B cell (primary cell): ENCODE data around the gene GPR137B. TPM values are rescaled to one million over a fixed set of nuclear protein-coding genes. Genes with fewer than 3 reads are reported as not detected.

Experiments
- ATAC-seq: fragments of 200-7000 bp; cut with Tn5 transposase; one replicate; pipeline ENCODE4 v1.10.0; 2021; ENCODE audit warnings: low read depth, mild to moderate bottlenecking, moderate number of reproducible peaks, moderate library complexity
- CTCF ChIA-PET: fragments of 350-600 bp; sonication (Branson Sonifier 250); formaldehyde crosslinking; loops from one replicate; lab custom pipeline; 2021; ENCODE audit warnings: antibody characterized with exemption, inconsistent platforms; lab: Charles Lee
- POLR2A ChIA-PET: fragments of 350-600 bp; sonication (Branson Sonifier 250); formaldehyde crosslinking; loops from one replicate; lab custom pipeline; 2021; ENCODE audit warnings: antibody characterized with exemption; lab: Charles Lee
- DNase-seq: peaks from one replicate; pipeline ENCODE4 v3.0.0; 2013
- H2AFZ ChIP-seq: 2 replicates; pipeline ENCODE4 v1.6.1; 2012; ENCODE audit warnings: mild to moderate bottlenecking, low read depth, low read length; ENCODE audit not compliant: insufficient read depth, poor library complexity, severe bottlenecking
- H3K27ac ChIP-seq, 2 donors: 1 replicate in 1 of 2; 2 replicates in 1 of 2; pipeline ENCODE4 v1.5.1; 2012 to 2013; ENCODE audit warnings: low read length in 2 of 2, mild to moderate bottlenecking in 2 of 2, moderate library complexity in 1 of 2
- H3K27me3 ChIP-seq, 4 experiments: fragments of 200-600 bp in 1 of 4; sonication (generic) in 1 of 4; replicated peaks in 1 of 4; 1 replicate in 2 of 4; 2 replicates in 2 of 4; pipeline versions ENCODE4 v1.6.1 to v1.7.0; 2013 to 2016; ENCODE audit warnings: low read length in 3 of 4, mild to moderate bottlenecking in 2 of 4, mixed read lengths in 1 of 4, moderate library complexity in 1 of 4; ENCODE audit not compliant: insufficient read depth in 4 of 4, control insufficient read depth in 3 of 4; ENCODE audit errors: control extremely low read depth in 1 of 4
- H3K36me3 ChIP-seq, 2 experiments: replicated peaks in 1 of 2; 1 replicate in 1 of 2; 2 replicates in 1 of 2; pipeline versions ENCODE4 v1.6.1 to v1.7.1; 2013; ENCODE audit warnings: low read length in 1 of 2; ENCODE audit not compliant: insufficient read depth in 2 of 2, control insufficient read depth in 1 of 2; ENCODE audit errors: control extremely low read depth in 1 of 2, extremely low read depth in 1 of 2
- H3K4me1 ChIP-seq, 2 donors: fragments of 200-600 bp in 1 of 2; sonication (generic) in 1 of 2; 1 replicate in 1 of 2; 2 replicates in 1 of 2; pipeline versions ENCODE4 v1.5.1 to v1.6.1; 2013 to 2017; ENCODE audit warnings: low read length in 2 of 2; ENCODE audit not compliant: control insufficient read depth in 2 of 2, insufficient read depth in 2 of 2
- H3K4me2 ChIP-seq: replicated peaks from 2 replicates; pipeline ENCODE3; 2012; ENCODE audit warnings: mild to moderate bottlenecking, low read depth, low read length; ENCODE audit not compliant: poor library complexity, severe bottlenecking
- H3K4me3 ChIP-seq, 5 experiments: fragments of 200-600 bp in 1 of 5; sonication (generic) in 1 of 5; 1 replicate in 3 of 5; 2 replicates in 2 of 5; pipeline versions ENCODE4 v1.5.1 to v1.7.0; 2011 to 2016; ENCODE audit warnings: low read length in 4 of 5, mild to moderate bottlenecking in 4 of 5, low read depth in 2 of 5, control low read depth in 1 of 5, moderate library complexity in 1 of 5; ENCODE audit not compliant: insufficient read depth in 1 of 5; ENCODE audit errors: control extremely low read depth in 1 of 5, extremely low read depth in 1 of 5
- H3K79me2 ChIP-seq: fragments of 200-600 bp; sonication (generic); one replicate; pipeline ENCODE4 v1.6.0; 2016; ENCODE audit warnings: low read length; ENCODE audit not compliant: control insufficient read depth, insufficient read depth
- H3K9ac ChIP-seq: fragments of 200-600 bp; sonication (generic); 2 replicates; pipeline ENCODE4 v1.6.1; 2017; ENCODE audit warnings: mild to moderate bottlenecking, low read length, moderate library complexity
- H3K9me3 ChIP-seq, 3 donors: one replicate each; pipeline versions ENCODE4 v1.6.1 to v1.7.1; 2013; ENCODE audit warnings: low read length in 2 of 3; ENCODE audit not compliant: control insufficient read depth in 2 of 3, insufficient read depth in 1 of 3; ENCODE audit errors: control extremely low read depth in 1 of 3
- H4K20me1 ChIP-seq: 2 replicates; pipeline ENCODE4 v1.6.0; 2012; ENCODE audit warnings: mild to moderate bottlenecking, low read length; ENCODE audit not compliant: insufficient read depth, control insufficient read depth, poor library complexity, severe bottlenecking
- H3K27ac Mint-ChIP-seq: one replicate; pipeline ENCODE4 v1.8.0; 2021; ENCODE audit warnings: mixed read lengths
- H3K27me3 Mint-ChIP-seq: one replicate; pipeline ENCODE4 v1.8.0; 2021; ENCODE audit warnings: mixed read lengths
- H3K4me1 Mint-ChIP-seq: one replicate; pipeline ENCODE4 v1.8.0; 2021; ENCODE audit warnings: mixed read lengths
- H3K4me3 Mint-ChIP-seq: one replicate; pipeline ENCODE4 v1.8.0; 2021; ENCODE audit warnings: mixed read lengths
- H3K9me3 Mint-ChIP-seq: one replicate; pipeline ENCODE4 v1.8.0; 2022; ENCODE audit warnings: mixed read lengths; ENCODE audit not compliant: insufficient read depth
- CTCF ChIP-seq: fragments of 200-600 bp; IDR thresholded peaks from one replicate; pipeline ENCODE4 v1.8.0; 2022; ENCODE audit warnings: antibody characterized with exemption, mild to moderate bottlenecking
- EZH2 ChIP-seq: IDR thresholded peaks from 2 replicates; pipeline ENCODE4 v1.6.1; 2012; ENCODE audit warnings: borderline replicate concordance, low read depth, mild to moderate bottlenecking, moderate library complexity, low read length; ENCODE audit not compliant: insufficient read depth, poor library complexity, severe bottlenecking
- WGBS: methylation state at CpG from one replicate; pipeline ENCODE4 v1.1.5; 2013; ENCODE audit warnings: missing lambda C conversion rate; ENCODE audit not compliant: insufficient coverage; 5-methylcytosine and 5-hydroxymethylcytosine counted together
- intact Hi-C: fragments of 100-400 bp; cut with micrococcal nuclease; formaldehyde crosslinking; loops from one replicate; pipeline ENCODE4 v1.10.0; 2022
- polyA plus RNA-seq: library from polyadenylated mRNA; depleted of rRNA; stranded (reverse); fragments of >200 nt; gene quantifications from 2 replicates; pipeline ENCODE4 v1.2.3, GENCODE V29; 2012
- total RNA-seq, 2 donors: library from RNA; stranded (reverse); fragments of 120-200 nt in 1 of 2; gene quantifications; 1 replicate in 1 of 2; 2 replicates in 1 of 2; pipeline versions ENCODE4 v1.2.3 to v1.2.4, GENCODE V29; 2013 to 2022

Gene GPR137B
- total and polyA plus RNA-seq, 2 donors (not counting 1 experiment from before 2014, with no cell fraction given): 1.5 to 11.8 TPM

GRCh38 chr1:236163463-236164153, 21.3 kb downstream of the GPR137B start:
- H3K27me3 Mint-ChIP-seq: peaks cover 16% of the 10 kb centered on the region
- intact Hi-C loops: no loop called here
- peaks cover 45% of the 10 kb centered on the region for H3K4me1 Mint-ChIP-seq
- Histone ChIP-seq H3K4me2 (no peak overlapping the region), H3K27ac (no peak overlapping the region), H3K36me3 (no peaks in the 10 kb centered on the region), H2AFZ (no peak overlapping the region), H3K79me2 (peaks cover 14% of the 10 kb centered on the region), H3K27me3 (peaks cover 0 to 23% (median 9%) of the 10 kb centered on the region in 4 experiments), H3K9me3 (peaks cover 1 to 63% (median 37%) of the 10 kb centered on the region in 3 donors), H4K20me1 (no peaks in the 10 kb centered on the region), H3K4me1 (peaks cover 18 to 28% of the 10 kb centered on the region in 2 donors), H3K4me3 (no peak overlapping the region), H3K9ac (no peak overlapping the region)
- peak overlapping the region; percentile 63 for H3K27ac Mint-ChIP-seq
- CTCF ChIA-PET: no interaction called here
- POLR2A ChIA-PET: no interaction called here
- H3K9me3 Mint-ChIP-seq: peaks cover 19% of the 10 kb centered on the region
- TF ChIP-seq EZH2 (no peak), CTCF (no peak)
- ATAC-seq (no peak), DNase-seq (peak; percentile 39)
- H3K4me3 Mint-ChIP-seq: peak overlapping the region; percentile 24
- WGBS: 33% methylated on average over 3 of the region's 6 CpGs

GRCh38 chr1:236164273-236164672, 21.9 kb downstream of the GPR137B start:
- peaks cover 20% of the 10 kb centered on the region for H3K9me3 Mint-ChIP-seq
- peaks cover 40% of the 10 kb centered on the region for H3K4me1 Mint-ChIP-seq
- peaks cover 18 to 21% of the 10 kb centered on the region in 2 donors for H3K4me1 ChIP-seq
- intact Hi-C loops: no loop called here
- H3K27me3 Mint-ChIP-seq: peaks cover 11% of the 10 kb centered on the region
- H3K36me3 ChIP-seq: no peaks in the 10 kb centered on the region
- no peak for TF ChIP-seq EZH2
- TF ChIP-seq CTCF: no peak
- H3K9me3 ChIP-seq: peaks cover 1 to 67% (median 37%) of the 10 kb centered on the region in 3 donors
- no peak overlapping the region for H2AFZ ChIP-seq
- H3K4me3 Mint-ChIP-seq: no peak overlapping the region
- no peak overlapping the region for H3K4me2 ChIP-seq
- no peak overlapping the region for H3K27ac ChIP-seq
- ChIA-PET POLR2A (no interaction called here), CTCF (no interaction called here)
- H3K27ac Mint-ChIP-seq: no peak overlapping the region
- no peaks in the 10 kb centered on the region for H4K20me1 ChIP-seq
- no peak overlapping the region for H3K4me3 ChIP-seq
- no peak overlapping the region for H3K9ac ChIP-seq
- DNase-seq: no peak
- peaks cover 14% of the 10 kb centered on the region for H3K79me2 ChIP-seq
- ATAC-seq: no peak
- 88% methylated on average over 4 of the region's 7 CpGs for WGBS
- H3K27me3 ChIP-seq: peaks cover 0 to 16% (median 7%) of the 10 kb centered on the region in 4 experiments
